Measurements from ENCODE around the gene G3BP2. TPM values are rescaled to one million over a fixed set of nuclear protein-coding genes. Genes with fewer than 3 reads are reported as not detected.
A peak's percentile ranks its signal among the peaks of the same experiment; 100 is the strongest.
"Not testable (repeated sequence)": the region's sequence is repeated elsewhere in the genome, so short reads cannot be mapped to it uniquely, and the experiment has no call there.

G3BP2 gene
- total RNA-seq (100 to 1,000 TPM; 126 to 263 TPM), polyA plus RNA-seq (ENCODE audit: insufficient read length in 2 of 2) (100 to 1,000 TPM; 135 to 162 TPM)
- long read RNA-seq, donor 1, full-length matches to known transcripts = 26 of 26 reads
- long read RNA-seq, donor 1, partial matches to known transcripts = 0 of 26 reads
- long read RNA-seq, donor 1, other reads (novel, unspliced or antisense) = 0 of 26 reads
- long read RNA-seq, donor 2, full-length matches to known transcripts = 4 of 4 reads
- long read RNA-seq, donor 2, partial matches to known transcripts = 0 of 4 reads
- long read RNA-seq, donor 2, other reads (novel, unspliced or antisense) = 0 of 4 reads
- long read RNA-seq, donor 3, full-length matches to known transcripts = 14 of 19 reads
- long read RNA-seq, donor 3, partial matches to known transcripts = 5 of 19 reads
- long read RNA-seq, donor 3, other reads (novel, unspliced or antisense) = 0 of 19 reads
- long read RNA-seq, donor 4, transcript G3BP2-201 (11 exons, 2,609 nt) = major isoform, 8 of 8 reads
- long read RNA-seq, donor 4, partial matches to known transcripts = 0 of 8 reads
- long read RNA-seq, donor 4, other reads (novel, unspliced or antisense) = 0 of 8 reads

- Histone ChIP-seq H3K4me3 (ENCODE audit: low read depth, low read length) (peak within 1 kb of the TSS; percentile 89), H3K9me3 (ENCODE audit: control insufficient read depth, insufficient read depth, low read length) (no peaks in the 10 kb centered on the region), H3K36me3 (ENCODE audit: control insufficient read depth, insufficient read depth, low read length) (peaks cover 3% of the 10 kb centered on the region), H3K27me3 (ENCODE audit: control insufficient read depth, insufficient read depth, low read length) (no peaks in the 10 kb centered on the region), H3K27ac (ENCODE audit: low read depth, low read length) (peak within 1 kb of the TSS; percentile 98), H3K4me1 (ENCODE audit: control insufficient read depth, insufficient read depth, low read length) (no peaks in the 10 kb centered on the region)
- DNase-seq (ENCODE audit: low read depth in 4 of 6, low spot score in 6 of 6) = peak; percentile 94 to 100 (median 96)
- under 1% methylated on average over 73 of the region's 83 CpGs for WGBS (ENCODE audit: insufficient coverage)
These were observed at the start of gene G3BP2 for GRCh38 chr4:75673027-75673958. TSS of gene G3BP2 (minus strand) at chr4:75673411. CDS start at chr4:75662025, 11,386 bp downstream.

GRCh38 chr4:75722417-75722816 is 49.2 kb upstream of the G3BP2 start:
- 83% methylated on average over 1 of the region's 3 CpGs for WGBS (ENCODE audit: insufficient coverage)
- no peak overlapping the region for H3K4me3 ChIP-seq (ENCODE audit: low read depth, low read length)
- H3K27ac ChIP-seq (ENCODE audit: low read depth, low read length) = no peak overlapping the region

GRCh38 chr4:75718529-75718928 is 45.3 kb upstream of the G3BP2 start:
- no peaks in the 10 kb centered on the region for H3K9me3 ChIP-seq (ENCODE audit: control insufficient read depth, insufficient read depth, low read length)
- no peak overlapping the region for H3K27ac ChIP-seq (ENCODE audit: low read depth, low read length)
- H3K27me3 ChIP-seq (ENCODE audit: control insufficient read depth, insufficient read depth, low read length) = no peaks in the 10 kb centered on the region
- H3K4me1 ChIP-seq (ENCODE audit: control insufficient read depth, insufficient read depth, low read length) = peaks cover 7% of the 10 kb centered on the region
- no CpG with 5 or more reads among the region's 2 CpGs for WGBS (ENCODE audit: insufficient coverage)
- no peak for DNase-seq (ENCODE audit: low read depth in 4 of 6, low spot score in 6 of 6)
- no peak overlapping the region for H3K4me3 ChIP-seq (ENCODE audit: low read depth, low read length)
- H3K36me3 ChIP-seq (ENCODE audit: control insufficient read depth, insufficient read depth, low read length) = peaks cover 4% of the 10 kb centered on the region

More at GRCh38 chr4:75722417-75722816, 49.2 kb upstream of the G3BP2 start:
- Histone ChIP-seq H3K4me1 (ENCODE audit: control insufficient read depth, insufficient read depth, low read length) (peaks cover 9% of the 10 kb centered on the region), H3K27me3 (ENCODE audit: control insufficient read depth, insufficient read depth, low read length) (no peaks in the 10 kb centered on the region), H3K9me3 (ENCODE audit: control insufficient read depth, insufficient read depth, low read length) (no peaks in the 10 kb centered on the region), H3K36me3 (ENCODE audit: control insufficient read depth, insufficient read depth, low read length) (peaks cover 8% of the 10 kb centered on the region)
- DNase-seq (ENCODE audit: low read depth in 4 of 6, low spot score in 6 of 6) = no peak

GRCh38 chr4:75717408-75717807 is 44.2 kb upstream of the G3BP2 start:
- no peak for DNase-seq (ENCODE audit: low read depth in 4 of 6, low spot score in 6 of 6)
- H3K4me1 ChIP-seq (ENCODE audit: control insufficient read depth, insufficient read depth, low read length) = peaks cover 7% of the 10 kb centered on the region
- no peaks in the 10 kb centered on the region for H3K27me3 ChIP-seq (ENCODE audit: control insufficient read depth, insufficient read depth, low read length)
- no peak overlapping the region for H3K27ac ChIP-seq (ENCODE audit: low read depth, low read length)
- peaks cover 4% of the 10 kb centered on the region for H3K36me3 ChIP-seq (ENCODE audit: control insufficient read depth, insufficient read depth, low read length)
- no peaks in the 10 kb centered on the region for H3K9me3 ChIP-seq (ENCODE audit: control insufficient read depth, insufficient read depth, low read length)
- WGBS (ENCODE audit: insufficient coverage) = no CpG with 5 or more reads among the region's 1 CpG
- H3K4me3 ChIP-seq (ENCODE audit: low read depth, low read length) = no peak overlapping the region

GRCh38 chr4:75716054-75716453 is 42.8 kb upstream of the G3BP2 start:
- DNase-seq (ENCODE audit: low read depth in 4 of 6, low spot score in 6 of 6); H3K4me1 ChIP-seq (ENCODE audit: control insufficient read depth, insufficient read depth, low read length); H3K27me3 ChIP-seq (ENCODE audit: control insufficient read depth, insufficient read depth, low read length); H3K27ac ChIP-seq (ENCODE audit: low read depth, low read length); H3K9me3 ChIP-seq (ENCODE audit: control insufficient read depth, insufficient read depth, low read length); H3K36me3 ChIP-seq (ENCODE audit: control insufficient read depth, insufficient read depth, low read length); H3K4me3 ChIP-seq (ENCODE audit: low read depth, low read length): not testable (repeated sequence)
- WGBS (ENCODE audit: insufficient coverage) = 100% methylated on average over 1 of the region's 3 CpGs

GRCh38 chr4:75715105-75715799 is 42.0 kb upstream of the G3BP2 start:
- Histone ChIP-seq H3K4me1 (ENCODE audit: control insufficient read depth, insufficient read depth, low read length) (peaks cover 7% of the 10 kb centered on the region), H3K27me3 (ENCODE audit: control insufficient read depth, insufficient read depth, low read length) (no peaks in the 10 kb centered on the region), H3K9me3 (ENCODE audit: control insufficient read depth, insufficient read depth, low read length) (no peaks in the 10 kb centered on the region), H3K36me3 (ENCODE audit: control insufficient read depth, insufficient read depth, low read length) (peaks cover 4% of the 10 kb centered on the region), H3K4me3 (ENCODE audit: low read depth, low read length) (no peak overlapping the region), H3K27ac (ENCODE audit: low read depth, low read length) (peak overlapping the region; percentile 16)
- WGBS (ENCODE audit: insufficient coverage) = 55% methylated on average over 2 of the region's 4 CpGs
- DNase-seq (ENCODE audit: low read depth in 4 of 6, low spot score in 6 of 6) = peak in 2 of 6 donors; percentile 4 to 22

GRCh38 chr4:75714704-75715103 is 41.5 kb upstream of the G3BP2 start:
- no peak overlapping the region for H3K4me3 ChIP-seq (ENCODE audit: low read depth, low read length)
- no peak for DNase-seq (ENCODE audit: low read depth in 4 of 6, low spot score in 6 of 6)
- H3K4me1 ChIP-seq (ENCODE audit: control insufficient read depth, insufficient read depth, low read length) = peaks cover 7% of the 10 kb centered on the region
- H3K27ac ChIP-seq (ENCODE audit: low read depth, low read length) = peak overlapping the region; percentile 16
- no CpG with 5 or more reads among the region's 1 CpG for WGBS (ENCODE audit: insufficient coverage)
- no peaks in the 10 kb centered on the region for H3K9me3 ChIP-seq (ENCODE audit: control insufficient read depth, insufficient read depth, low read length)
- no peaks in the 10 kb centered on the region for H3K27me3 ChIP-seq (ENCODE audit: control insufficient read depth, insufficient read depth, low read length)
- H3K36me3 ChIP-seq (ENCODE audit: control insufficient read depth, insufficient read depth, low read length) = no peaks in the 10 kb centered on the region

GRCh38 chr4:75714011-75714410 is 40.8 kb upstream of the G3BP2 start:
- Histone ChIP-seq H3K36me3 (ENCODE audit: control insufficient read depth, insufficient read depth, low read length) (no peaks in the 10 kb centered on the region), H3K27me3 (ENCODE audit: control insufficient read depth, insufficient read depth, low read length) (no peaks in the 10 kb centered on the region), H3K27ac (ENCODE audit: low read depth, low read length) (no peak overlapping the region), H3K4me3 (ENCODE audit: low read depth, low read length) (no peak overlapping the region), H3K9me3 (ENCODE audit: control insufficient read depth, insufficient read depth, low read length) (no peaks in the 10 kb centered on the region), H3K4me1 (ENCODE audit: control insufficient read depth, insufficient read depth, low read length) (peaks cover 7% of the 10 kb centered on the region)
- WGBS (ENCODE audit: insufficient coverage) = no CpG with 5 or more reads among the region's 4 CpGs
- DNase-seq (ENCODE audit: low read depth in 4 of 6, low spot score in 6 of 6) = no peak

GRCh38 chr4:75710246-75710645 is 37.0 kb upstream of the G3BP2 start:
- Histone ChIP-seq H3K4me1 (ENCODE audit: control insufficient read depth, insufficient read depth, low read length) (peaks cover 4% of the 10 kb centered on the region), H3K4me3 (ENCODE audit: low read depth, low read length) (no peak overlapping the region), H3K27me3 (ENCODE audit: control insufficient read depth, insufficient read depth, low read length) (no peaks in the 10 kb centered on the region), H3K9me3 (ENCODE audit: control insufficient read depth, insufficient read depth, low read length) (no peaks in the 10 kb centered on the region), H3K36me3 (ENCODE audit: control insufficient read depth, insufficient read depth, low read length) (peaks cover 3% of the 10 kb centered on the region), H3K27ac (ENCODE audit: low read depth, low read length) (no peak overlapping the region)
- WGBS (ENCODE audit: insufficient coverage) = 40% methylated on average over 1 of the region's 4 CpGs
- no peak for DNase-seq (ENCODE audit: low read depth in 4 of 6, low spot score in 6 of 6)

Measured in spinal cord (tissue), 10 donors.